ENCODE data around the gene SANBR. TPM values are rescaled to one million over a fixed set of nuclear protein-coding genes. Genes with fewer than 3 reads are reported as not detected.

The SANBR gene
- total and polyA plus RNA-seq, 2 of the 13 experiments (the other 11 are each of a cell fraction or from before 2014, with no cell fraction given): 9.8 to 20.9 TPM

- TF ChIP-seq MYC (CRISPR knock-in tag; IDR thresholded peaks at IDR 0.05; ENCODE audit: borderline replicate concordance): peak; percentile 13; the same call in 1 of the 2 replicates
- peak; percentile 88 for TF ChIP-seq BCL6 (CRISPR knock-in tag; IDR thresholded peaks at IDR 0.05)
- peak; percentile 89 for TF ChIP-seq RXRB (CRISPR knock-in tag; IDR thresholded peaks at IDR 0.05; ENCODE audit: borderline replicate concordance)
- TF ChIP-seq ZBTB25 (CRISPR knock-in tag; IDR thresholded peaks at IDR 0.05): no peak
- TF ChIP-seq, protein P1, sequence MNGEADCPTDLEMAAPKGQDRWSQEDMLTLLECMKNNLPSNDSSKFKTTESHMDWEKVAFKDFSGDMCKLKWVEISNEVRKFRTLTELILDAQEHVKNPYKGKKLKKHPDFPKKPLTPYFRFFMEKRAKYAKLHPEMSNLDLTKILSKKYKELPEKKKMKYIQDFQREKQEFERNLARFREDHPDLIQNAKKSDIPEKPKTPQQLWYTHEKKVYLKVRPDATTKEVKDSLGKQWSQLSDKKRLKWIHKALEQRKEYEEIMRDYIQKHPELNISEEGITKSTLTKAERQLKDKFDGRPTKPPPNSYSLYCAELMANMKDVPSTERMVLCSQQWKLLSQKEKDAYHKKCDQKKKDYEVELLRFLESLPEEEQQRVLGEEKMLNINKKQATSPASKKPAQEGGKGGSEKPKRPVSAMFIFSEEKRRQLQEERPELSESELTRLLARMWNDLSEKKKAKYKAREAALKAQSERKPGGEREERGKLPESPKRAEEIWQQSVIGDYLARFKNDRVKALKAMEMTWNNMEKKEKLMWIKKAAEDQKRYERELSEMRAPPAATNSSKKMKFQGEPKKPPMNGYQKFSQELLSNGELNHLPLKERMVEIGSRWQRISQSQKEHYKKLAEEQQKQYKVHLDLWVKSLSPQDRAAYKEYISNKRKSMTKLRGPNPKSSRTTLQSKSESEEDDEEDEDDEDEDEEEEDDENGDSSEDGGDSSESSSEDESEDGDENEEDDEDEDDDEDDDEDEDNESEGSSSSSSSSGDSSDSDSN (CRISPR knock-in tag; IDR thresholded peaks at IDR 0.05): peak; percentile 75
- peak; percentile 85; the same call in 1 of the 2 replicates for TF ChIP-seq MIXL1 (CRISPR knock-in tag; IDR thresholded peaks at IDR 0.05)
- TF ChIP-seq CBFB (CRISPR knock-in tag; IDR thresholded peaks at IDR 0.05): peak; percentile 58; the same call in 1 of the 2 replicates
- TF ChIP-seq ZBTB14 (CRISPR knock-in tag; IDR thresholded peaks at IDR 0.05): no peak
- peak; percentile 24; the same call in 1 of the 2 replicates for TF ChIP-seq ZNF775 (CRISPR knock-in tag; IDR thresholded peaks at IDR 0.05; ENCODE audit: borderline replicate concordance)
- no peak for TF ChIP-seq ZFYVE20 (CRISPR knock-in tag; IDR thresholded peaks at IDR 0.05; ENCODE audit: borderline replicate concordance, low read depth)
- TF ChIP-seq ZNF605 (CRISPR knock-in tag; IDR thresholded peaks at IDR 0.05): peak; percentile 77
- TF ChIP-seq ZNF704 (CRISPR knock-in tag; IDR thresholded peaks at IDR 0.05; ENCODE audit: borderline replicate concordance): peak; percentile 50; the same call in 1 of the 2 replicates
- peak; percentile 93 for TF ChIP-seq NR2F2 (IDR thresholded peaks at IDR 0.05; ENCODE audit: borderline replicate concordance, low read depth)
- TF ChIP-seq YY1 (IDR thresholded peaks at IDR 0.05; ENCODE audit: insufficient read depth, insufficient replicate concordance, low read depth, low read length): peak; percentile 79
- TF ChIP-seq MTF2 (CRISPR knock-in tag; IDR thresholded peaks at IDR 0.05; ENCODE audit: borderline replicate concordance): no peak
- peak; percentile 77 for TF ChIP-seq ZBTB44 (CRISPR knock-in tag; IDR thresholded peaks at IDR 0.05)
- TF ChIP-seq, protein P2, sequence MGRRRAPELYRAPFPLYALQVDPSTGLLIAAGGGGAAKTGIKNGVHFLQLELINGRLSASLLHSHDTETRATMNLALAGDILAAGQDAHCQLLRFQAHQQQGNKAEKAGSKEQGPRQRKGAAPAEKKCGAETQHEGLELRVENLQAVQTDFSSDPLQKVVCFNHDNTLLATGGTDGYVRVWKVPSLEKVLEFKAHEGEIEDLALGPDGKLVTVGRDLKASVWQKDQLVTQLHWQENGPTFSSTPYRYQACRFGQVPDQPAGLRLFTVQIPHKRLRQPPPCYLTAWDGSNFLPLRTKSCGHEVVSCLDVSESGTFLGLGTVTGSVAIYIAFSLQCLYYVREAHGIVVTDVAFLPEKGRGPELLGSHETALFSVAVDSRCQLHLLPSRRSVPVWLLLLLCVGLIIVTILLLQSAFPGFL (CRISPR knock-in tag; IDR thresholded peaks at IDR 0.05): no peak
- TF ChIP-seq ZFAT (CRISPR knock-in tag; conservative IDR thresholded peaks at IDR 0.05): no peak; the same call in 1 of the 2 replicates
Observed at GRCh38 chr2:61017556-61018317, 47.9 kb upstream of the SANBR start, which contains the start of the genes PEX13 and PUS10 (continued).
